Kidney (tissue), 14 donors: ENCODE data around the gene P2RX7. TPM values are rescaled to one million over a fixed set of nuclear protein-coding genes. Genes with fewer than 3 reads are reported as not detected.

Experiments
- DNase-seq, 5 donors: peaks; one replicate each; pipeline ENCODE4 v3.0.0-alpha.2; 2013 to 2020
- FAIRE-seq: peaks from 2 replicates; lab custom pipeline; 2012; peaks lifted over from hg19 to GRCh38; lab: Jason Lieb, UNC
- H3K27ac ChIP-seq, 2 donors: one replicate each; pipeline ENCODE4 v1.7.0; 2013; ENCODE audit warnings: low read depth in 2 of 2, low read length in 2 of 2, inconsistent platforms in 1 of 2
- H3K27me3 ChIP-seq: one replicate; pipeline ENCODE4 v1.7.1; 2013; ENCODE audit warnings: low read length, inconsistent platforms; ENCODE audit not compliant: control insufficient read depth, insufficient read depth
- H3K36me3 ChIP-seq, 3 donors: one replicate each; pipeline versions ENCODE4 v1.7.0 to v1.7.1; 2013; ENCODE audit warnings: low read length in 3 of 3, control low read depth in 1 of 3, inconsistent platforms in 1 of 3; ENCODE audit not compliant: insufficient read depth in 3 of 3, control insufficient read depth in 2 of 3
- H3K4me1 ChIP-seq, 3 donors: one replicate each; pipeline versions ENCODE4 v1.7.0 to v1.7.1; 2013; ENCODE audit warnings: low read length in 3 of 3, inconsistent platforms in 1 of 3, low read depth in 1 of 3; ENCODE audit not compliant: control insufficient read depth in 2 of 3, insufficient read depth in 2 of 3
- H3K4me3 ChIP-seq, 3 donors: one replicate each; pipeline versions ENCODE4 v1.7.0 to v1.8.1; 2013; ENCODE audit warnings: low read length in 3 of 3, control low read depth in 1 of 3, inconsistent platforms in 1 of 3
- H3K9ac ChIP-seq, 3 donors: one replicate each; pipeline versions ENCODE4 v1.7.0 to v1.7.1; 2013; ENCODE audit warnings: low read length in 3 of 3, control low read depth in 1 of 3, inconsistent platforms in 1 of 3
- H3K9me3 ChIP-seq, 3 donors: one replicate each; pipeline versions ENCODE4 v1.7.0 to v1.7.1; 2013; ENCODE audit warnings: low read length in 3 of 3, control low read depth in 1 of 3, inconsistent platforms in 1 of 3; ENCODE audit not compliant: control insufficient read depth in 2 of 3, insufficient read depth in 1 of 3
- CTCF ChIP-seq: IDR thresholded peaks from 3 replicates; pipeline ENCODE4 v1.5.1; 2012; ENCODE audit warnings: mild to moderate bottlenecking, moderate library complexity, borderline replicate concordance; ENCODE audit not compliant: insufficient read depth; ENCODE audit errors: extremely low read depth
- intact Hi-C: fragments of 100-400 bp; cut with DNase I; formaldehyde crosslinking; loops from one replicate; pipeline ENCODE4 v1.11.1; 2022
- polyA plus RNA-seq: library from polyadenylated mRNA; stranded (reverse); fragments of 350-450 nt; fragmentation: Illumina TruSeq; extraction: RNeasy Lipid Tissue Mini Kit (QIAGEN cat#74804); gene quantifications from one replicate; pipeline ENCODE4 v1.2.3, GENCODE V29; 2014; ENCODE audit warnings: low read depth, low replicate concordance; ENCODE audit not compliant: insufficient read depth
- total RNA-seq: library from RNA; stranded (reverse); fragmentation: NEBNext Ultra II Directional; extraction: Animal tissue kit (Norgen Biotek cat#: 25700); gene quantifications from one replicate; pipeline ENCODE4 v1.2.1, GENCODE V29; 2021
- donor health status: control.
- donor health status: control.
- donor health status: control.
- donor health status: control.
- donor health status: control.
- donor health status: DM: yes; HTN: yes; CAD: no.
- donor health status: Normal renal cell carcinoma (clear cell type).

P2RX7 gene
- total and polyA plus RNA-seq, 2 donors from 2014 or later = 0.45 to 3.5 TPM

DNA sequence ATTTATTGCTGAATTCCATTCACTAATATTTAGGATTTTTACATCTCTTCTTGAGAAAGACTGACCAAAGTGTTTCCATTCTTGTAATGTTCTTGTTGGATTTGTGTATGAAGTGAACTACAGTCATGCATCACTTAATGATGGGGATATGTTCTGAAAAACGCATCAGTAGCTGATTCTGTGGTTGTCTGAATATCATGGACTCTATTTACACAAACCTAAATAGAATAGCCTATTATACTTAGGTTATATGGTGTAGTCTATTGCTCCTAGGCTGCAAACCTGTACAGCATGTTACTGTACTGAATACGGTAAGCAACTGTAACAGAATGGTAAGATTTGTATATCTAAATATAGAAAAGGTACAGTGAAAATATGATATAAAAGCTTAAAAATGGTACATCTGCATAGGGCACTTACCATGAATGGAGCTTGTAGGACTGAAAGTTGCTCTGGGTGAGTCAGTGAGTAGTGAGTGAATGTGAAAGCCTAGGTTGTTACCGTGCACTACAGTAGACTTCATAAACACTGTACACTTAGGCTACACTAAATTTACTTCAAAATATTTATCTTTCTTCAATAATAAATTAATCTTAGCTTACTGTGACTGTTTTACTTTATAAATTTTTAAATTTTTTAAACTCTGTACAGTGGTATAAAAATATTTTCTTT, 49.7 kb downstream of the P2RX7 start:
- no peak for DNase-seq
- no peak overlapping the region for H3K4me3 ChIP-seq
- no peak overlapping the region for H3K9ac ChIP-seq
- no peaks in the 10 kb centered on the region for H3K4me1 ChIP-seq
- TF ChIP-seq CTCF = no peak
- no peaks in the 10 kb centered on the region for H3K27me3 ChIP-seq
- no peaks in the 10 kb centered on the region for H3K36me3 ChIP-seq
- FAIRE-seq = no peak
- no peaks in the 10 kb centered on the region for H3K9me3 ChIP-seq
- intact Hi-C loops = no loop called here
- no peak overlapping the region for H3K27ac ChIP-seq

GRCh38 chr12:121184425-121184824, 51.7 kb downstream of the P2RX7 start:
- H3K4me1 ChIP-seq = no peaks in the 10 kb centered on the region
- TF ChIP-seq CTCF = no peak
- FAIRE-seq (no peak), DNase-seq (peak in 1 of 5 donors; percentile 72)
- H3K4me3 ChIP-seq = no peak overlapping the region
- intact Hi-C loops = no loop called here
- H3K36me3 ChIP-seq = no peaks in the 10 kb centered on the region
- no peak overlapping the region for H3K9ac ChIP-seq
- no peaks in the 10 kb centered on the region for H3K27me3 ChIP-seq
- no peak overlapping the region for H3K27ac ChIP-seq
- H3K9me3 ChIP-seq = no peaks in the 10 kb centered on the region

DNA sequence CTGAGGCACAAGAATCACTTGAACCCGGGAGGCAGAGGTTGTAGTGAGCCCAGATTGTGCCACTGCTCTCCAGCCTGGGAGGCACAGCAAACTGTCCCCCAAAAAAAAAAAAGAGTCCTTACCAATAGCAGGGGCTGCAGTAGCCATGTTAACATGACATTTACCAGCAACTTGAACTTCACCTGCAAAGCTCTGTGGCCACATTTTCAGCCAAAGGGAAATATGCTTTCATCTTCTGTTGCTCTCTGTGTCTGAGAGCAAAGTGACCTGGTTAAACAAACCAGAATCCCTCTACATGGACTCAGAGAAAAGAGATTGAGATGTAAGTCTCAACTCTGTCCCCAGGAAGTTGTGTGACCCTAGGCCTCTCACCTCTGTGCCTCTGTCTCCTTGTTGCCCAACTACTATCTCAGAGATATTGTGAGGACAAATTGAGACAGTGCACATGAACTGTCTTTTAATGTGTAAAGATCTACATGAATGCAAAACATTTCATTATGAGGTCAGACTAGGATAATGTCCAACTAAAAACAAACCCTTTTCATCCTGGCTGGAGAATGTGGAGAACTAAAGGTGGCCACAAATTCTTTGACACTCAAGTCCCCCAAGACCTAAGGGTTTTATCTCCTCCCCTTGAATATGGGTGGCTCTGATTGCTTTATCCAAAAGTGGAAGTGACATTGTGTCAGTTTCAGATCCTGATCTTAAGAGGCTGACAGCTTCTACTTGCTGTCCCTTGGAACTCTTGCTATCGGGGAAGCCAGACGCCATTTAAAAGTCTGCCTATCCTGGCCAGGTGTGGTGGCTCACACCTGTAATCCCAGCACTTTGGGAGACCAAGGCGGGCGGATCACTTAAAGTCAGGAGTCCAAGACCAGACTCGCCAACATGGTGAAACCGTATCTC, 52.6 kb downstream of the P2RX7 start:
- Histone ChIP-seq H3K9me3 (no peaks in the 10 kb centered on the region), H3K4me1 (peaks cover 0 to 3% (median 0%) of the 10 kb centered on the region in 3 donors), H3K27ac (no peak overlapping the region), H3K36me3 (no peaks in the 10 kb centered on the region), H3K4me3 (no peak overlapping the region), H3K27me3 (no peaks in the 10 kb centered on the region), H3K9ac (no peak overlapping the region)
- FAIRE-seq = no peak
- intact Hi-C loops = no loop called here
- DNase-seq = no peak
- no peak for TF ChIP-seq CTCF
